Brain microvascular endothelial cell (primary cell): ENCODE results near the gene KRTAP2-4.
"Not testable (repeated sequence)": the region's sequence is repeated elsewhere in the genome, so short reads cannot be mapped to it uniquely, and the experiment has no call there.

Experiments used
- DNase-seq: peaks from one replicate; pipeline ENCODE4 v3.0.0-alpha.2; 2020
- H3K27ac ChIP-seq: fragments of 250-450 bp; sonication (Bioruptor Pico); 2 replicates; pipeline ENCODE4 v1.5.1; 2020; ENCODE audit warnings: mild to moderate bottlenecking, moderate library complexity
- H3K27me3 ChIP-seq: fragments of 250-450 bp; sonication (Bioruptor Pico); replicated peaks from 2 replicates; pipeline ENCODE4 v1.5.1; 2020; ENCODE audit warnings: mild to moderate bottlenecking
- H3K36me3 ChIP-seq: fragments of 250-450 bp; sonication (Bioruptor Pico); replicated peaks from 2 replicates; pipeline ENCODE4 v1.5.1; 2020; ENCODE audit warnings: mild to moderate bottlenecking
- H3K4me3 ChIP-seq: 2 replicates; pipeline ENCODE4 v1.5.1; 2011; ENCODE audit warnings: low read depth, mild to moderate bottlenecking, control low read depth, low read length, moderate library complexity
- CTCF ChIP-seq: IDR thresholded peaks from 2 replicates; pipeline ENCODE4 v1.5.1; 2011; ENCODE audit warnings: low read depth, mild to moderate bottlenecking, moderate library complexity, low read length, control low read depth, inconsistent platforms; ENCODE audit errors: missing control alignments
- in situ Hi-C: cut with HindIII; loops from 2 replicates; pipeline ENCODE4 v1.10.0; 2017; ENCODE audit warnings: low sequenced_read_pairs, low pct_ligation_motif_present

The KRTAP2-4 gene

GRCh38 chr17:41083427-41083826, 17.7 kb upstream of the KRTAP2-4 start:
- H3K36me3 ChIP-seq, H3K4me3 ChIP-seq, in situ Hi-C loops, H3K27me3 ChIP-seq, H3K27ac ChIP-seq: not testable (repeated sequence)
- peak; percentile 21 for DNase-seq

GRCh38 chr17:41082626-41083025, 16.9 kb upstream of the KRTAP2-4 start:
- in situ Hi-C loops: no loop called here
- Histone ChIP-seq H3K27me3 (no peaks in the 10 kb centered on the region), H3K27ac (no peak overlapping the region), H3K36me3 (no peaks in the 10 kb centered on the region), H3K4me3 (no peak overlapping the region)
- no peak for DNase-seq
- no peak for TF ChIP-seq CTCF

GRCh38 chr17:41076788-41077187, 11.1 kb upstream of the KRTAP2-4 start:
- no peak for DNase-seq
- H3K27me3 ChIP-seq: no peaks in the 10 kb centered on the region
- no peak overlapping the region for H3K27ac ChIP-seq
- no peaks in the 10 kb centered on the region for H3K36me3 ChIP-seq
- no peak overlapping the region for H3K4me3 ChIP-seq
- in situ Hi-C loops: no loop called here
- TF ChIP-seq CTCF: no peak

- TF ChIP-seq CTCF: no peak
- H3K4me3 ChIP-seq: no peak overlapping the region
- no peak overlapping the region for H3K27ac ChIP-seq
- no peak for DNase-seq
- H3K27me3 ChIP-seq: no peaks in the 10 kb centered on the region
- in situ Hi-C loops: no loop called here
- no peaks in the 10 kb centered on the region for H3K36me3 ChIP-seq
Measured at GRCh38 chr17:41073676-41074075, 8.0 kb upstream of the KRTAP2-4 start.

- in situ Hi-C loops: no loop called here
- Histone ChIP-seq H3K36me3 (no peaks in the 10 kb centered on the region), H3K27ac (no peak overlapping the region), H3K4me3 (no peak overlapping the region), H3K27me3 (no peaks in the 10 kb centered on the region)
- DNase-seq: no peak
- no peak for TF ChIP-seq CTCF
Measured at GRCh38 chr17:41071606-41072360, 6.1 kb upstream of the KRTAP2-4 start.

GRCh38 chr17:41069031-41069430, 3.4 kb upstream of the KRTAP2-4 start:
- no peak for DNase-seq
- in situ Hi-C loops: no loop called here

More at GRCh38 chr17:41069031-41069430, 3.4 kb upstream of the KRTAP2-4 start:
- H3K4me3 ChIP-seq: no peak overlapping the region
- H3K36me3 ChIP-seq: no peaks in the 10 kb centered on the region
- H3K27ac ChIP-seq: no peak overlapping the region
- H3K27me3 ChIP-seq: no peaks in the 10 kb centered on the region
- no peak for TF ChIP-seq CTCF
